Tibial nerve (tissue), 4 donors: ENCODE data around the gene CRYBG1. TPM values are rescaled to one million over a fixed set of nuclear protein-coding genes. Genes with fewer than 3 reads are reported as not detected.

Source experiments
- DNase-seq, 2 donors: peaks; one replicate each; pipeline ENCODE4 v3.0.0-alpha.2; 2019; ENCODE audit warnings: low spot score in 2 of 2
- H3K27ac ChIP-seq, 4 donors: fragments of 200-600 bp; sonication (generic) in 3 of 4; one replicate each; pipeline ENCODE4 v1.5.1; 2017 to 2019; ENCODE audit warnings: mild to moderate bottlenecking in 1 of 4
- H3K27me3 ChIP-seq, 2 donors: fragments of 200-600 bp; sonication (generic) in 1 of 2; one replicate each; pipeline versions ENCODE4 v1.5.1 to v1.6.0; 2017 to 2019
- H3K36me3 ChIP-seq, 3 donors: fragments of 200-600 bp; sonication (generic); one replicate each; pipeline ENCODE4 v1.5.1; 2018 to 2019
- H3K4me1 ChIP-seq, 4 donors: fragments of 200-600 bp; sonication (generic) in 3 of 4; one replicate each; pipeline ENCODE4 v1.5.1; 2017 to 2019
- H3K4me3 ChIP-seq, 4 donors: fragments of 200-600 bp; sonication (generic) in 3 of 4; one replicate each; pipeline ENCODE4 v1.5.1; 2017 to 2019; ENCODE audit warnings: mild to moderate bottlenecking in 1 of 4, moderate library complexity in 1 of 4
- H3K9me3 ChIP-seq, 4 donors: fragments of 200-600 bp; sonication (generic) in 3 of 4; one replicate each; pipeline ENCODE4 v1.5.1; 2017 to 2019
- EP300 ChIP-seq, 2 donors: sonication (generic); formaldehyde crosslinking; IDR thresholded peaks; one replicate each; pipeline ENCODE4 v1.6.1; 2017; ENCODE audit warnings: antibody characterized with exemption in 2 of 2, mild to moderate bottlenecking in 1 of 2
- POLR2A ChIP-seq, 2 donors: fragments of 450-650 bp; IDR thresholded peaks; one replicate each; pipeline ENCODE4 v1.6.1; 2017; ENCODE audit warnings: antibody characterized with exemption in 2 of 2, mild to moderate bottlenecking in 2 of 2, moderate library complexity in 2 of 2
- WGBS, 2 donors: methylation state at CpG; one replicate each; pipeline ENCODE4 v1.1.5; 2018; 5-methylcytosine and 5-hydroxymethylcytosine counted together
- total RNA-seq, 4 donors: library from RNA; depleted of rRNA; stranded (reverse); fragments of >200 nt; gene quantifications; one replicate each; pipeline ENCODE4 v1.1.0, GENCODE V29; 2016
- TF ChIP-seq, protein P1 (sequence below), 5 experiments: fragments of 200-600 bp in 3 of 5; fragments of 450-650 bp in 2 of 5; sonication (generic) in 3 of 5; IDR thresholded peaks; one replicate each; pipeline ENCODE4 v1.5.1; 2016 to 2019; ENCODE audit warnings: antibody characterized with exemption in 5 of 5, mild to moderate bottlenecking in 3 of 5, moderate library complexity in 2 of 5

The CRYBG1 gene
- total RNA-seq, 4 donors from 2014 or later = 5.9 to 15.3 (median 8.1) TPM

DNA sequence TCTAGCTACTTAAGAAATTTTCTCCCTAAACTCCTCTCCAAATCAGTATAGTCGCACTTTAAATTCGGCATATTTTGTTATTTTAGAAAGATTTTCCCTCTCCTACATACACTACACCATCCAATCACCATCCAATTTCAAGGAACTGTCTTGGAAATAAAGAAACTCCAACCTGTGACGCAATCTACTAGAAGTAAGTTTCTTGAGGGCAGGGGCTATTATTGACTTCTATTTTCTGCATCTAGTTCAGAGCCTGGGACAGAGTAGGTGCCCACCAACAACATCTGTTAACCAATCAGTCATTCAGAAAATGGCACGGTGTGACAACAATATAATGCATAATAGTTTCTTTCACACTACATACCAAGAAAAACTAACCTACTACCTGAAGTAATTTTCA is 38.6 kb upstream of the CRYBG1 start:
- Histone ChIP-seq H3K27ac (no peak overlapping the region), H3K36me3 (no peaks in the 10 kb centered on the region), H3K4me3 (no peak overlapping the region), H3K27me3 (no peaks in the 10 kb centered on the region), H3K9me3 (no peaks in the 10 kb centered on the region), H3K4me1 (peaks cover 0 to 17% (median 10%) of the 10 kb centered on the region in 4 donors)
- DNase-seq = no peak
- no peak for TF ChIP-seq EP300 (IDR thresholded peaks at IDR 0.05)
- no peak for TF ChIP-seq POLR2A (IDR thresholded peaks at IDR 0.05)
- TF ChIP-seq, protein P1, sequence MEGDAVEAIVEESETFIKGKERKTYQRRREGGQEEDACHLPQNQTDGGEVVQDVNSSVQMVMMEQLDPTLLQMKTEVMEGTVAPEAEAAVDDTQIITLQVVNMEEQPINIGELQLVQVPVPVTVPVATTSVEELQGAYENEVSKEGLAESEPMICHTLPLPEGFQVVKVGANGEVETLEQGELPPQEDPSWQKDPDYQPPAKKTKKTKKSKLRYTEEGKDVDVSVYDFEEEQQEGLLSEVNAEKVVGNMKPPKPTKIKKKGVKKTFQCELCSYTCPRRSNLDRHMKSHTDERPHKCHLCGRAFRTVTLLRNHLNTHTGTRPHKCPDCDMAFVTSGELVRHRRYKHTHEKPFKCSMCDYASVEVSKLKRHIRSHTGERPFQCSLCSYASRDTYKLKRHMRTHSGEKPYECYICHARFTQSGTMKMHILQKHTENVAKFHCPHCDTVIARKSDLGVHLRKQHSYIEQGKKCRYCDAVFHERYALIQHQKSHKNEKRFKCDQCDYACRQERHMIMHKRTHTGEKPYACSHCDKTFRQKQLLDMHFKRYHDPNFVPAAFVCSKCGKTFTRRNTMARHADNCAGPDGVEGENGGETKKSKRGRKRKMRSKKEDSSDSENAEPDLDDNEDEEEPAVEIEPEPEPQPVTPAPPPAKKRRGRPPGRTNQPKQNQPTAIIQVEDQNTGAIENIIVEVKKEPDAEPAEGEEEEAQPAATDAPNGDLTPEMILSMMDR (IDR thresholded peaks at IDR 0.05) = no peak
- 96 to 97% methylated on average over 4 of the region's 4 CpGs for WGBS, 2 donors

DNA sequence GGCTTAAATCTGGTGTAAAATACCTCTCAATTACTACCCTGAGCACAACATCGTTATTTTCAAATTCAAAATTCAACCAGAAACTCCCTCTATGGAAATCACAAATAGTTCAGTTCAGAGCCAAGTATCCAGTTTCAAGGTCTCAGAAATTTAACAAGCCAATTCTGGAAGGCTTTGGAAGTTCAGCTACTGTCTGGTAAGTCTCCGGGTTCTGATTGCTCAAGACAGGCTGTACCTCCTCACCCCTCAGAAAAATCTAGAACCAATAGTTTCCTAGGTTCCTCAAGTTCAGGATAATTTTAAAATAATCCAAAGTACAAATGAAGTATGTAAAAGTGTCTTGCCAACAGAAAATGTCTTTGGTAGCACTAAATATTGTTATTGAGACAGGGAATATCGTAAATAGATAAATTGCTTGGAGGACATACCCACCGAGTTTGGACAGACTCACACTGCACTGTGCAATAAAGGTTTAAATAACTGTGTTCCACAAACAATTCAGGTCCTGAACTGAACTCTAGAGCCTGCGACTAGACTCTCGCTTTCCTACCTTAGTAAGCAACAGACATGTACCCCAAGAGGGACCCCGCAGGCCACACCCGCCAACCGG is 35.7 kb upstream of the CRYBG1 start:
- Histone ChIP-seq H3K27me3 (peaks cover 0 to 9% of the 10 kb centered on the region in 2 donors), H3K4me3 (peak overlapping the region; percentile 72 to 98 (median 84)), H3K36me3 (no peaks in the 10 kb centered on the region), H3K9me3 (no peaks in the 10 kb centered on the region), H3K27ac (peak overlapping the region; percentile 76 to 94 (median 88)), H3K4me1 (peaks cover 0 to 16% (median 10%) of the 10 kb centered on the region in 4 donors)
- TF ChIP-seq, protein P1 (IDR thresholded peaks at IDR 0.05) = no peak
- TF ChIP-seq POLR2A (IDR thresholded peaks at IDR 0.05) (no peak), EP300 (IDR thresholded peaks at IDR 0.05) (no peak)
- 4 to 7% methylated on average over 9 of the region's 9 CpGs for WGBS, 2 donors
- DNase-seq = no peak

DNA sequence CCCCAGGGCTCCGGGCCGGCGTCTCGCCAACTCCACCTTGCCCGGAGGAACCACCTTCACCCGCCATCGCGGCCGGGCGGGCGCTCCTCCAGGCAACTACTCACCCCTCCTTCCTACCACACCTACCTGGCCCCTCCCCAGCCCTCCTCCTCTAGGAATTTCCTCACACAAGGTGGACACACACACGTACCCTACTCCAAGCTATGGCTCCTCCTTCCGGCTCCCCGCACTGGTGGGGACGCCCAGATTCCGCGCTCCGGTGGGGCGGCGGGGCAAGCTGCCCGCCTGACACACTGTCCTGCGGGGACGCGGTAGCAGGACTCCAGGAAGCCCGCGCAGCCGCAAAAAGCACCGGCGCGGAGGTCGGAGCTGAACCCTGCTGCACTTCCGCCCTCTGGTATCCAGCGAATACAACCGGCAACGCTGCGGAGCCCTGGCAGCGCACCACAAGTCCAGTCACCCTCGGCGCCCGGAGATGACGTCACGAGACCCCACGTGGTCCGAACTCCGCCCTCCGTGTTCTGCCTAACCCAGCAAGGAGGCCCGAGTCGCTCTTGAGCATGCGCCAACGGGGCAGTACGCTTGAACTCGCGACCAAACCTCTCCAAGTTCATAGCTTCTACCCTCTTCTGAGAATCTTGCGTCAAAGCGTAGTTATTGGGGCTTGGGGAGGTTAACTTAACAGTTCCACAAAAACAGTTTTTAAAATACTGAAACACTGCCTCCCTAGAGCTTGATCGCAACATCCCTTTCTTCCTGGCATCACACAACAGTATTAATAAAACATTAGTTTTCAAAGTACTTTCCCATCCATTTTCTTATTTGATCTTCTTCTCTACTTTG is 35.0 kb upstream of the CRYBG1 start, which contains the start of gene ATG5:
Gene ATG5, minus strand, starts transcription at position 425 of the 843 bp plus-strand sequence. CDS start 9,552 bp downstream, outside the sequence.
- H3K4me1 ChIP-seq = peaks cover 0 to 16% (median 10%) of the 10 kb centered on the region in 4 donors
- peak within 1 kb of the TSS; percentile 76 to 94 (median 88) for H3K27ac ChIP-seq
- WGBS, 2 donors = 2% methylated on average over 35 to 47 of the region's 56 CpGs
- DNase-seq = peak; percentile 98 to 99
- H3K27me3 ChIP-seq = peaks cover 0 to 12% of the 10 kb centered on the region in 2 donors
- H3K36me3 ChIP-seq = no peaks in the 10 kb centered on the region
- H3K4me3 ChIP-seq = peak within 1 kb of the TSS; percentile 72 to 98 (median 84)
- no peaks in the 10 kb centered on the region for H3K9me3 ChIP-seq
- TF ChIP-seq, protein P1 (IDR thresholded peaks at IDR 0.05) = no peak
- TF ChIP-seq EP300 (IDR thresholded peaks at IDR 0.05) (peak; percentile 77 to 94), POLR2A (IDR thresholded peaks at IDR 0.05) (peak in 1 of 2 donors; percentile 70)

DNA sequence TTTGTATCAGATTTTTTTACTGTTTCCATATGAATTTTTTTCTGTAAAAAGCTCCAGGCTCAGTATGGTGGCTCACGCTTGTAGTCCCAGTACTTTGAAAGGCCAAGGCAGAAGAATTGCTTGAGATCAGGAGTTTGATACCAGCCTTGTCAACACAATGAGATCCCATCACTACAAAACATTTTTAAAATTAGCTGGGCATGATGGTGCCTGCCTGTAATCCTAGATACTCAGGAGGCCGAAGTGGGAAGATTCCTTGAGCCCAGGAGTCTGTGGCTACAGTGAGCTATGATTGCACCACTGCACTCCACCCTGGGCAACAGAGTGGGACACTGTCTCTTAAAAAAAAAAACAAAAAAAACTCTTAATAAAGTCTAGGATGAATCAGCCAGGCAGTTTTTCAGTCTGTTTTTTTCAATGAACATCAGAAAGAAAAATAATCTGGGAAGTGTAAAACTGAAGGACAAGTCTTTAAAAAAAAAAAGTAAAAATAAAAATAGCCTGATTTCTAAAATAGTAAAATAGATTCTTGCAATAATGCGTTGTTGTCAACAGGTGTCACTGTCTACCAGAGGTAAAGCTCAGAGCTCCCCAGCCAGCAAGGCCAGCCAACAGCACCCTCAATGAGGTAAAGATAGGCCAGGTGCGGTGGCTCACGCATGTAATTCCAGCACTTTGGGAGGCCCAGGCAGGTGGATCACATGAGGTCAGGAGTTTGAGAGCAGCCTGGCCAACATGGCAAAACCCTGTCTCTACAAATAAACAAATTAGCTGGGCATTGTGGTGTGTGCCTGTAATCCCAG is 25.7 kb upstream of the CRYBG1 start:
- DNase-seq = no peak
- no peak overlapping the region for H3K4me3 ChIP-seq
- no peaks in the 10 kb centered on the region for H3K36me3 ChIP-seq
- 21 to 30% methylated on average over 5 of the region's 5 CpGs for WGBS, 2 donors
- H3K9me3 ChIP-seq = no peaks in the 10 kb centered on the region
- H3K27me3 ChIP-seq = peaks cover 0 to 3% of the 10 kb centered on the region in 2 donors
- no peak overlapping the region for H3K27ac ChIP-seq
- no peak for TF ChIP-seq POLR2A (IDR thresholded peaks at IDR 0.05)
- TF ChIP-seq EP300 (IDR thresholded peaks at IDR 0.05) = no peak
- TF ChIP-seq, protein P1 (IDR thresholded peaks at IDR 0.05) = peak; percentile 26 to 57 (median 45)
- H3K4me1 ChIP-seq = peaks cover 0 to 9% (median 0%) of the 10 kb centered on the region in 4 donors
